ENCODE data around the gene FLOT1.
"Not testable (repeated sequence)": the region's sequence is repeated elsewhere in the genome, so short reads cannot be mapped to it uniquely, and the experiment has no call there.

FLOT1 gene

GRCh38 chr6:30743099-30744053 lies 889 bp upstream of the FLOT1 start:
- DNase-seq: peak; percentile 48

- DNase-seq: no peak
These were observed 635 bp downstream of the FLOT1 start for GRCh38 chr6:30741789-30742315.

GRCh38 chr6:30741063-30741779 lies 1.3 kb downstream of the FLOT1 start:
- DNase-seq: no peak

GRCh38 chr6:30740540-30740870 lies 2.0 kb downstream of the FLOT1 start:
- no peak for DNase-seq

- DNase-seq: no peak
These were observed 4.0 kb downstream of the FLOT1 start for GRCh38 chr6:30738532-30738931.

- no peak for DNase-seq
These were observed 6.7 kb downstream of the FLOT1 start for GRCh38 chr6:30735668-30736314.

GRCh38 chr6:30732237-30732943 lies 10.1 kb downstream of the FLOT1 start:
- no peak for DNase-seq

- DNase-seq: peak; percentile 84
These were observed 11.7 kb downstream of the FLOT1 start for GRCh38 chr6:30730601-30731435.

GRCh38 chr6:30727920-30728553 lies 14.4 kb downstream of the FLOT1 start:
- no peak for DNase-seq

- no peak for DNase-seq
These were observed 15.7 kb downstream of the FLOT1 start for GRCh38 chr6:30726506-30727413.

- DNase-seq: no peak
These were observed 16.6 kb downstream of the FLOT1 start for GRCh38 chr6:30725713-30726505.

- DNase-seq: no peak
These were observed 17.4 kb downstream of the FLOT1 start for GRCh38 chr6:30724906-30725667.

- not testable (repeated sequence) for DNase-seq
These were observed 18.4 kb downstream of the FLOT1 start for GRCh38 chr6:30723843-30724741.

GRCh38 chr6:30723159-30723842 lies 19.2 kb downstream of the FLOT1 start:
- not testable (repeated sequence) for DNase-seq

- peak; percentile 92 for DNase-seq
These were observed 20.0 kb downstream of the FLOT1 start for GRCh38 chr6:30722280-30723112.

- DNase-seq: not testable (repeated sequence)
These were observed 20.5 kb downstream of the FLOT1 start for GRCh38 chr6:30722025-30722279.

All from activated T-cell treated with anti-CD3 and anti-CD28 coated beads, Interleukin-2, amount 50 U/mL, for 1 hour (primary cell).